SK-N-SH treated with all-trans-retinoic acid at 6 μM for 48 hours (cell line): ENCODE results near the gene RBM28.

ENCODE experiments used
- CREB5 ChIP-seq: fragments of 250-450 bp; sonication (Bioruptor Pico); IDR thresholded peaks from 2 replicates; pipeline ENCODE4 v1.5.1; 2020; ENCODE audit warnings: low read depth, mild to moderate bottlenecking, moderate library complexity
- RARB ChIP-seq: fragments of 250-450 bp; sonication (Bioruptor Pico); IDR thresholded peaks from 2 replicates; pipeline ENCODE4 v1.8.0; 2021; ENCODE audit warnings: mild to moderate bottlenecking, moderate library complexity

DNA sequence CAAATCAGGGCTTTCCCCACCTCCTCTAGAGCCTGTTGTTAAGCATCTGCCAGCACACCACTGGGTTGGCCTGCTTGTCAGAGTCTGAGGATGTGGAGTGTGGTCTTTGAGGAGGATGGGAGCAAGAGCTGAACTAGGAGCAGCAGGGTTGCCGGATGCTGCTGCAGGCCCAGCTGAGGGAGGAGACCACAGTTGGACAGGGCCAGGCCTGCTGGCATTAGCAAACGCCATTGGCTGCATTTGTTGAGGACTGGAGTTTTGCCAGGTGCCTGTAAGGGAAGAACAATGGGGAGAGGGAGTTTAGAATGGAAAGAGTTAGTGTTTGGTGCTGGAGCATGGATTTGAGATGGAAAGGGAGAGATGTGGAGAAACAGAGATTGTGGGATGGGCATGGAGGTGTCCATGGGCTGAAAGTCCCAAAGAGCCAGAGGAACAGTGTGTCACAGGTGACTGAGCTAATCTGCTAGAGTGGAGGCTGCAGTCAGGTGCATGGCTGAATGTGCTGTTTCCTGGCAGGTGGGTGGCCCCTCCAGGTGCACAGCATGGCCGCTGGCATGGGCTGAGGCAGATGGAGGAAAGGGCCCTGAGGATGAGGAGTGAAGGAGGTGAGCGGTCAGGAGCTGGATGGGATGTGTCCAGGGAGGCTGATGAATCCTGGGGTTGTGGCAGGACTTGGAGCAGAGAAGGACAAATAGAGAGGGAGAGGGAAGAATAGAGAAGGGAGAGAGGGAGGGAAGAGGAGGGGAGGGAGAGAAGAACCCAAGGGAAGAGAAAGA is 61.9 kb downstream of the RBM28 start:
- TF ChIP-seq CREB5 (CRISPR knock-in tag) (no peak), RARB (CRISPR knock-in tag) (no peak)
